ENCODE data around the gene CDH24.

CDH24 gene

DNA sequence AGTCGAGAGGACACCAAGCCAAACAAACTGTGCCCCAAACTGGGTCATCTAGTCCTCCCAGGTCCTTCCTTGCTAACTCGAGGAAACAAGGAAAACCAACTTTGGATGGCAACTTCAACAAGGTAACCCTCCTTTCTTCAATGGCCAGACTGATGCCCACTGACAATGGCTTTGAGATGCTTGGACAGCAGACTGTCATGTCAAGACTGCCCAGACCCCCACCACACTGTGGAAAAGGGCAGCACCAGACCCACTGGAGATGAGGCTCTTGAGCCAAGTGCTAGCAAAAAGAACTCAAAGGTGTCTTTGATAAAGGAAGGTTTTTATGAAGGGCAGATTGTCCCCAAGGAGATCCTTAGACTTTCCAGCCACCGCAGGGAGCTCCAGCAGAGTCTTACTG lies 9.0 kb upstream of the CDH24 start:
- DNase-seq (ENCODE audit: low read depth, low spot score): no peak

DNA sequence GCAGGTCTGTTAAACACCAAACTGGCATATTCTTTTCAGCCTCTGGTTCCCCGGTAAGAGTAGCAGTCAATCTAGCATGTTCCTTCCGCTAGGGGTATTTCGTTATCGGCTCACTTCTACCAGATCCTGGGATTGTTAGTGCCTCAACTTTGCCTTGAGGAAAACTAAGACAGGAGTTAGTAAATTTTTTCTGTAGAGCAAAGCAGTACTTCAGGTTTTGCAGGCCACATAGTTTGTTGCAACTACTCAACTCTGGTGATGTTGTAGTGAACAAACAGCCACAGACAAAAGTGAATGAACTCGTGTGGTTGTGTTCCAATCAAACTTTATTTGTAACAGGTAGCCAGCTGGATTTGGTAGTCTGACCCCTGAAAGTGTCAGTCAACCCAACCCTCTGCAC lies 6.3 kb upstream of the CDH24 start:
- no peak for DNase-seq (ENCODE audit: low read depth, low spot score)

DNA sequence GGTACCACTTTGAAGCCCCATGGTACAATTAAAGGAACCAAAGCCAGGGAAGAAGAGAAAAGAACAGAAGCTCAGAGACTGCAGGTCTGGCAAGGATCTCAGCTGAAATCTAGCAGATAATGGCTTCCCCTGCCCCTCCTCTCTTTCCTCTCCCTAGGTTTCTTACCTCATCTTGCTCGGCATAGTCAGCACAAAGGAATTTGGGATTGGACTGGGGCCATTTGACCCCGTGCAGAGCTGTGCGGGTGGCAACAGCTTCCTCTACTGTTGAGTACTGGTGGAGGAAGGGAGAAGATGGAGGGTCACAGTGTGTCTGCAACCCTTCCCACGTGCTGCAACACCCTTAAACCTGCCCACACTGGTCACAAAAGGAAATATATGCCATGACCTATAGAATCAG lies 4.7 kb upstream of the CDH24 start:
- peak; percentile 88 for DNase-seq (ENCODE audit: low read depth, low spot score)

DNA sequence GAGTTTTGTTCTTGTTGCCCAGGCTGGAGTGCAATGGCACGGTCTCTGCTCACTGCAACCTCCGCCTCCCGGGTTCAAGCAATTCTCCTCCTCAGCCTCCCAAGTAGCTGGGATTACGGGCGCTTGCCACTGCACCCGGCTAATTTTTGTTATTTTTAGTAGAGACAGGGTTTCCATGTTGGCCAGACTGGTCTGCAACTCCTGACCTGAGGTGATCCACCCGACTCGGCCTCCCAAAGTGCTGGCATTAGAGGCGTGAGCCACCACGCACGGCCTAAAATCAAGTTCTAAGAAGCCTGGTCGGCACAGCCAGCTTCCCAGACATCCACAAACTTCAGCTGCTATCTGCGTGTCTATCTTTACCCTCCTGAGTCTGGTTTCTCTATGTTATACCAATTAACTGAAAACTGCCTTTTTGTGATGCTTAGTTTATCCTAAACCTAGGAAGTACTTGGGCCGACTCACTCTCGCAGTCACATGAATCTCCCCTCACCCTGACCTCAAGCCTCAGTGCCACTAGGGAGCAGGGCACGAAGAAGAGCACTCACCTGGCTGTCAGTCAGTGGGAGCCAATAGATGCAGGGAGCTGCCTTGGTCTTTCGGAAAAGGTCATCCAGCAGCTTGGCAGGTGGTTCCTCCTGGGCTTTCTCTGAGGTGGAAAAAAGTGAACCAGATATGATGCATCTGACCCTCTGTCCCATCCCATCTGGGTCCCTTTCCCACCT lies 3.4 kb upstream of the CDH24 start:
- DNase-seq (ENCODE audit: low read depth, low spot score): no peak

- DNase-seq (ENCODE audit: low read depth, low spot score): no peak
These were observed 1.6 kb upstream of the CDH24 start for GRCh38 chr14:23058654-23059504.

GRCh38 chr14:23057757-23058653 lies 685 bp upstream of the CDH24 start:
- peak; percentile 63 for DNase-seq (ENCODE audit: low read depth, low spot score)

DNA sequence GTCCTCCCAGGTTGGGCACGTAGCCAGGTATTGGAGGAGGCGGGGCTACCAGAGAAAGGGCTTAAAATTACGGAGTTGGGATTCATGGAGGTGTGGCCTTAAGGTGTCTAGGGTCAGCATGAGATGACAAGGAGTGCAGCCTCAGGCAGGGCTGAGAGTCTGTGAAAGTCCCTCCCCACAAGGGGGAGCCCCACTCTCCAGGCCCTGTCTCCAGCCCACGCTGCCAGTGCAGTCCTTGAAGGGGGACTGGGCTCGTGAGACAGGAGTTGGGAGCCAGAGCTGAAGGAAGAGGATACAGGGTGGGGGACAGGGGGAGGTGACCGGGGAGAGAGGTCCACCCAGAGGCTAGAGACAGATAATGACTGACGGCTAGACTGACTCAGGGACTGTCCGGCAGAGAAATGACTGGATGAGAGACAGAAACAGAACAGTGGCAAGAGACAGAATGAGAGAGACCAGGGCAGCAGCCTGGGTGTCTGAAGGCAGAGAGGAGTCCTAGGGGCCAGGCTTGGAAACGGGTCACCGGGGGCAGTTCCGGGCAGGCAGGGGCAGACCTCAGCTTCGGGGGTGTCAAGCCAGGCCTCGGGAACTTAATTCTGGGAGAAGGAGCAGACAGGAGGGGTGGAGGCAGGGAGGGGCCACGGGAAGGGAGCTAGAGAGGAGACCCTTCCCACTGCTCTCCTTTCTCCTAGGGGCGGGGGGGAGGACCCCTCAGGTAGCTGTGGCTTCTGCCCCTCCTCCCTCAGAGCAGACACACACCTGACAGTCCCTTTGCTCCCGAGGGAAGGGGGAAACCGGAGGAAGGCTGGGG lies 970 bp downstream of the CDH24 start:
- no peak for DNase-seq (ENCODE audit: low read depth, low spot score)

DNA sequence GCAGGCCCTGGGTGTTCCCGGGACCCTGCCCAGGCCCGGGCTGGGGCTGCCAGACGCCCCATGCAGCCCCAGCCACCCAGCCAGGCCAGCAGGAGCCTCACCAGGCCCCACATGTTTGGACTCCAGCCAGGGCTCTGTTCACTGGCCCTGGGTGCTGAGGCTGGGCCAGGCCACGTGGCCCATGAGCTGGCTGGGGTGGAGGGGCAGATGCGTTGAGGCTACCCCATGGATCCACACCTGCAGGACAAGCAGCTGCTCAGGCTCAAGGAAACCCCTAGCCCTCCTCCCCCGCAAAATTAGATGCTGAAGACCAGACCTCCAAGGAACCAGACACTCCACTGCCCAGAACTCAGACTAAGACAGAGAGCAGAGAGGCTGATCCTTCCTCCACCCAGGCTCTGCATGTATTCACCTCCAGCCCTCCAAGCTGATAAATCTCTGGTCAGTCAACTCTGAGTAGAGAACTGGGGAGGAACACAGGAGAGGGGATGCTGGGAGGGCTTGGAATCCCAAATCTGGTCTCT lies 1.6 kb downstream of the CDH24 start:
- DNase-seq (ENCODE audit: low read depth, low spot score): no peak

GRCh38 chr14:23055147-23055550 lies 2.2 kb downstream of the CDH24 start:
- DNase-seq (ENCODE audit: low read depth, low spot score): no peak

DNA sequence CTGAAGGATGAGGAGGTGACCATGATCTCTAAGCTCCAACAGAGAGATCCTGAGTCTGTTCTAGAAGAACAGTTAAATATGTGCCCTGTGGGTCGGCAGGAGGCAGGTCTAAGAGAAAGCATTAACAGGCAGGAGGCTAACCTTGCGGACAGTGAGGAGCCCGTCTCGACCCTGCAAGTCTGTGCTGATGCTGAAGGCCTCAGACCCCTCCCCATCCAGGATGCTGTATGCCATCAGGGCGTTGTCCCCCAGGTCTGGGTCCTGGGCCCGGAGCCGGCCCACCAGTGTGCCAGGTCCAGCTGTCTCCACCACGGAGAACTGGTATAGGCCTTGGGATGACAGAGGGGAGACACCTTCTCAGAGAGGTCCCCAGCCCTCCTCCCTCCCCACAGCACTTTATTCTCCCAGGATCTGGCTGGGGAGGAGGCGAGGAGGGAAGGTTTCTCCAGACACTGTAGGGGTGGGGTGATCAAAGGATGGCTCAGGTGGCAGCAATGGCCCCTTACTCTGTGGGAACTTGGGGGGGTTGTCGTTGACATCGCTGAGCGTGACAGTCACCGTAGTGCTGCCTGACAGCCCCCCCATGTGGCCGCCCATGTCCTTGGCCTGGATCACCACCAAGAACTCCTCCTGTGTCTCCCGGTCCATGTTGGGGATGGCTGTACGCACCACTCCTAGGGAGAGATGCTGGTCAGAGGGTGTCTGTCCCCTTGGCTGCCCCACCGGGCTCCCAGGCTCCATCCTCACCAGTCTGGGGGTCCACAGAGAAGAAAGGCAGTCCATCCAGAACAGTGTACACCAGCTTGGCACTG lies 3.1 kb downstream of the CDH24 start:
- DNase-seq (ENCODE audit: low read depth, low spot score): no peak

DNA sequence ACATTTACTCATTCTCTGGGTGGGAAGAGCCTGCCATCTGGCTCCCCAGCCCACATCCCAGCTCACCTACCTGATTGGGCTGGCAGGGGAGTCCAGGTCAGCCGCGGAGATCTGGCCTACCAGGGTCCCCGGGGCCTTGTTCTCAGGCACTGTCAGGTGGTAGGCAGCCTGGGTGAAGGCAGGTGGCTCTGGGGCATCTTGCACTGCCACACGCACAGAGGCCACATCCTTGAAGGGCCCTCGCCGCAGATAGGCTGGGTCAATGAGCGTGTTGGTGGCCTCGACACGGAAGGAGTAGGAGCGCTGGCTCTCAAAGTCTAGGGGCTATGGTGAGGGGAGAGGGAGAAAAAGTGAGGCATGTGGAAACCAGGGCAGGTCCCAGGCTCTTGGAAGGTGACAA lies 3.9 kb downstream of the CDH24 start:
- DNase-seq (ENCODE audit: low read depth, low spot score): no peak

DNA sequence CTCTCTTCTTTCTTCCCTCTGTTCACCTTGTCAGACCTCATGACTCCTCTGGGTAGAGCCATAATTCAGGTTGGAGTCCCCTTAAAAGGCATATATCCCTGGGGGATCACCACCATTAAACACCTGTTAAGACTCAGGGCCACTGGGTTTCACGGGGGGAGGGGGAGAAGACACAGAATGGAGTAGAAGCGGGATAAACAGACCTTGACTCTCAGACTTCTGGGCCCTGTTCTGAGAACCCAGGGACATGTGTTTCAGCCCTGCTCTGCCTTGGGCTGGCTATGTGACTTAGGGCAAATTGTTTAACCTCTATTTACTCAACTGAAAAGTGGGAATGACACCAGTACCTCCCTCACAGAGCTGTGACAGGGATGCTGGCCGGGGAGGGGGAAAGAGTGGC lies 4.6 kb downstream of the CDH24 start:
- no peak for DNase-seq (ENCODE audit: low read depth, low spot score)

DNA sequence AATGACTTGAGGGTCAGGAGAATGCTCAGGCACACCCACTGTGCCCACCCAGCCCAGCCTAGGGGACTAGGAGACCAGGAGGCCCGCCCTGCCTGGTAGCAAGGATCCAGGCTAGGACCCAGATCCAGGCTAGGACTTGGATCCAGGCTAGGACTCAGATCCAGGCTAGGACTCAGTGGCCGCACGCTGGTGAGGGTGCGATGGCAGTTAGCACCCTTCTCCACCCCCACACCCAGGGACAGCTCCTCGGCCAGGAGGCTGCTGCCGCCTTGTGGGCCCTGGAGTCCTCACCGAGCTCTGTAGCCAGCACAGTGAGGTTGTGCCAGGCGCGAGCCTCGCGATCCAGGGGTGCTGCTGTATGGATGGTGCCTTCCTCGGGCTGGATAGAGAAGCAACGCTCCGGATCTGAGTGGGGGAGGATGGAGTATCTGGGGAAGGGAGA lies 5.1 kb downstream of the CDH24 start:
- no peak for DNase-seq (ENCODE audit: low read depth, low spot score)

DNA sequence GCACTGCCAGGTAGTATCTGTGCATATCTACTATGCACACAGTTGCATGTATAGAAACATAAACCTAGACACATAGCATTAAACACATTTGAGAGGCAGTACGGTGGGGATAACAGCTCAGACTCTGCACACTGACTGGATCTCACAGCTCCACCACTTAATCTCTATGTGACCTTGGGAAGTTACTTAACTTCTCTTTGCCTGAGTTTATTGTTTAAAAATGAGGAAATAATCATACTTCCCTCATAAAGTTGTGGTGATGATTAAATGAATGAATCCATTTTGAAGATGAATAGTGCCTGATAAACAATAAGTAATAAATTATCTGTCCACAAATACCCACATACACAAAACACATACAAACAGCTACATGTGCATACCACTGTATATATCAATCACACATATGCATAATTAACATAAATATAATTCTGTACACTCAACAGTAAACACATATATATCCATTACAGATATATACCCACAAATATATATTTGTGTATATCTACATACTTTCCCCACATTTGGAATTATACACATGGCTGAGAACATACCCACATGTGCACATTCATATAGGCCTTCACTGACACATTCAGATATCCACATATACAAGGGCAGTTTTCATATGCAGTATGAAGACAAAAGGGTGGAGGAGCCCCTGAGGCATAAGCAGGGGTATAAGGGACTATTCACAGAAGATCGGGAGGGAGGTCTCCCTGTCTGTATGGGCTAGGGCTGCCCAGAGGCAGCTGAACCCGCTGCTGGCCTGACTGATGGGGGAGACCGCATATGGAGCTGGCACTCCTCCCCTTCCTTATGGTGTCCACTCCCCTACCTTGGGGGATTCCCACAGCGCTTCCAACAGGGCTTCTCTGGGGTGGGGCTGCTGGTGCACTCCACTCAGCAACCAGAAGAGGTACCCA lies 5.9 kb downstream of the CDH24 start:
- no peak for DNase-seq (ENCODE audit: low read depth, low spot score)

DNA sequence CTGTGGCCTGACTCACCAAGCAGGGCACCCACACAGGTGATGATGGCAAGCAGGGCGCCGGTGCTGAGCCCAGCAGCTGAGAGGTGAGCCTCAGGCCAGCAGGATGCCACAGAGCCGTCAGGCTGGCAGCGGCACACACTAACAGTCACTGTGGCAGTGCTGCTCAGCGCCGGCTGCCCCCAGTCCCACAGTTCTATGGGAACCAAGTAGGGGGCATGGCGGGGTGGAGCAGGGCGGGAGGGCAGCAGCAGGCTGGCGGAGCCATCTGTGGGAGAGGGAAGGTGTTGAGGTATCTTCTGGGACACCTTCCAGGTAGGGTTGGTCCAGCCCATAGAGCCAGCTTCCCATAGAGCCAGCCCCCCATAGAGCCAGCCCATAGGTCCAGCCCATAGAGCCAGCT lies 8.3 kb downstream of the CDH24 start:
- no peak for DNase-seq (ENCODE audit: low read depth, low spot score)

DNA sequence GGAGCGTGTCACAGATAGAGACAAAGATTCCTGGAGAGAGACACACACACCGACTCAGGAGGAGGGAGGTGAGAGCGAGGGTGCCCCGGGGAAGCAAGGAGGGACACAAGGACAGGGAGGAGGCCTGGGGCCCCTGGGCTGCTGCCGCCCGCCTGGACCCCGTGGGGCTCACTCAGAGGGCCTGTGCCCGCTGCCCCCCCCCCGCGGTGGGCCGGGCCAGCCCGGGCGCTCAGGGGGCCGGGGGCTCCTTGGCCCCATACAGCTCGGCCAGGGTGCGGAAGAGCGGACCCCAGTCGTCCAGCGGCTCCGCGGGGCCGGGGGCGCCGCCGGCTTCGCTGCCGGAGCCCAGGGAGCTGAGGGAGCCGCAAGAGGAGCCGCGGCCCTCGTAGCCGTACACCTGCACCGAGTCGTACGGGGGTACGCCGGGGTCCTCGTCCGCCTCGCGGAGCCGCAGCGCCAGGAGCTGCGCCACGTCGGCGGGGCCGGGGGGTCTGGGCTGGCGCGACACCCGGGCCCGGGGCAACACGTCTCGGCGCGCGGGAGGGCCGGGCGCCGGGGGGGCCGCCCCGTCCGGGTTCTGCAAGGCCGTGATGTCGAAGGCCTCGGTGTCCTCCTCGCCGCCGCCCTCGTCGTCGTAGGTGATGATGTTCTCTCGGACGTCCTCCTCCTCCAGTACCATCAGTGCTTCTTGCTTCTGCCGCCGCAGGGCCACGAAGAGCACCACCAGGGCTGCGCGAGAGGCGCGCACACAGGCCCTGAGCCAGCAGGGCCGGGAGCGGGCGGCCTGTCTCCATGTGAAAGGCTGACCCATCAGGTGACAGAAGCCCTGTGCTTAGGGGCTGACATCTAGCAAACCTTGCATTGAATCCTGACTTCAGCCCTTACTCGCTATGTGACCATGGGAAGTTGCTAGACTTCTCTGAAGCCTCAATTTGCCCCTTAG lies 9.3 kb downstream of the CDH24 start:
- DNase-seq (ENCODE audit: low read depth, low spot score): no peak

- DNase-seq (ENCODE audit: low read depth, low spot score): no peak
These were observed 10.2 kb downstream of the CDH24 start for GRCh38 chr14:23047034-23047634.
